Neural progenitor cell (in vitro differentiated cells): ENCODE results near the gene PHKA2. TPM values are rescaled to one million over a fixed set of nuclear protein-coding genes. Genes with fewer than 3 reads are reported as not detected.

ENCODE experiments used
- DNase-seq: peaks from one replicate; pipeline ENCODE4 v3.0.0-alpha.2; 2016; ENCODE audit warnings: low spot score
- H2AFZ ChIP-seq: fragments of 200-600 bp; sonication (generic); replicated peaks from 2 replicates; pipeline ENCODE4 v1.6.1; 2016; ENCODE audit warnings: antibody characterized with exemption
- H3F3A ChIP-seq: fragments of 200-600 bp; sonication (generic); 2 replicates; pipeline ENCODE4 v1.6.1; 2016; ENCODE audit warnings: antibody characterized with exemption, low read depth
- H3K27ac ChIP-seq: fragments of 200-600 bp; sonication (generic); 2 replicates; pipeline ENCODE4 v1.5.1; 2016; ENCODE audit warnings: mild to moderate bottlenecking
- H3K27me3 ChIP-seq: fragments of 200-600 bp; sonication (generic); 2 replicates; pipeline ENCODE4 v1.6.1; 2016; ENCODE audit warnings: mild to moderate bottlenecking, moderate library complexity
- H3K36me3 ChIP-seq: fragments of 200-600 bp; sonication (generic); 2 replicates; pipeline ENCODE4 v1.5.1; 2016
- H3K4me1 ChIP-seq: fragments of 200-600 bp; sonication (generic); 2 replicates; pipeline ENCODE4 v1.6.1; 2016; ENCODE audit warnings: mixed run types
- H3K4me2 ChIP-seq: fragments of 200-600 bp; sonication (generic); 2 replicates; pipeline ENCODE4 v1.6.1; 2016
- H3K4me3 ChIP-seq: fragments of 200-600 bp; sonication (generic); 2 replicates; pipeline ENCODE4 v1.5.1; 2016
- H3K79me2 ChIP-seq: fragments of 200-600 bp; sonication (generic); 2 replicates; pipeline ENCODE4 v1.6.1; 2016; ENCODE audit warnings: low read depth
- H3K9ac ChIP-seq: fragments of 200-600 bp; sonication (generic); 2 replicates; pipeline ENCODE4 v1.6.1; 2016
- H3K9me3 ChIP-seq: fragments of 200-600 bp; sonication (generic); 2 replicates; pipeline ENCODE4 v1.5.1; 2016; ENCODE audit warnings: low read depth
- H4K20me1 ChIP-seq: fragments of 200-600 bp; sonication (generic); 2 replicates; pipeline ENCODE4 v1.6.1; 2016; ENCODE audit warnings: low read depth
- H3K27ac Mint-ChIP-seq: 3 replicates; pipeline ENCODE4 v1.8.0; 2021; ENCODE audit warnings: mixed read lengths
- H3K27me3 Mint-ChIP-seq: 2 replicates; pipeline ENCODE4 v1.8.0; 2022; ENCODE audit warnings: low read depth, mild to moderate bottlenecking, inconsistent platforms, moderate library complexity, mixed read lengths; ENCODE audit not compliant: insufficient read depth
- H3K36me3 Mint-ChIP-seq: 3 replicates; pipeline ENCODE4 v1.8.0; 2021; ENCODE audit warnings: mixed read lengths
- H3K4me1 Mint-ChIP-seq: 3 replicates; pipeline ENCODE4 v1.8.0; 2021; ENCODE audit warnings: mixed read lengths
- H3K4me3 Mint-ChIP-seq: 3 replicates; pipeline ENCODE4 v1.8.0; 2021; ENCODE audit warnings: mild to moderate bottlenecking, moderate library complexity, mixed read lengths
- H3K9me3 Mint-ChIP-seq: 3 replicates; pipeline ENCODE4 v1.8.0; 2020; ENCODE audit warnings: mixed read lengths
- CTCF ChIP-seq: fragments of 200-600 bp; sonication (generic); IDR thresholded peaks from 2 replicates; pipeline ENCODE4 v1.5.1; 2017; ENCODE audit warnings: antibody characterized with exemption, mild to moderate bottlenecking
- EZH2 ChIP-seq: fragments of 200-600 bp; sonication (generic); IDR thresholded peaks from 2 replicates; pipeline ENCODE4 v1.6.1; 2017; ENCODE audit warnings: antibody characterized with exemption, mild to moderate bottlenecking, moderate library complexity
- EZH2phosphoT487 ChIP-seq: fragments of 200-600 bp; sonication (generic); IDR thresholded peaks from 2 replicates; pipeline ENCODE4 v1.6.1; 2017; ENCODE audit warnings: antibody characterized with exemption
- total RNA-seq: library from RNA; depleted of rRNA; stranded (reverse); fragments of >200 nt; gene quantifications from 2 replicates; pipeline ENCODE4 v1.2.3, GENCODE V29; 2015; ENCODE audit warnings: low replicate concordance

PHKA2 gene
- total RNA-seq, 1 donor from 2014 or later, result 18.2 TPM

GRCh38 chrX:18917831-18918230 is 66.1 kb downstream of the PHKA2 start:
- Mint-ChIP-seq H3K27ac (no peak overlapping the region), H3K9me3 (peaks cover 18% of the 10 kb centered on the region), H3K4me1 (no peaks in the 10 kb centered on the region), H3K36me3 (peaks cover 16% of the 10 kb centered on the region), H3K27me3 (no peaks in the 10 kb centered on the region), H3K4me3 (no peak overlapping the region)
- H3K4me2 ChIP-seq, result no peak overlapping the region
- TF ChIP-seq EZH2phosphoT487 (no peak), CTCF (no peak), EZH2 (no peak)
- H3K4me1 ChIP-seq, result no peaks in the 10 kb centered on the region
- no peaks in the 10 kb centered on the region for H3K9me3 ChIP-seq
- H4K20me1 ChIP-seq, result no peaks in the 10 kb centered on the region
- no peak overlapping the region for H3K9ac ChIP-seq
- H3K4me3 ChIP-seq, result no peak overlapping the region
- no peak for DNase-seq
- no peaks in the 10 kb centered on the region for H3K79me2 ChIP-seq
- no peaks in the 10 kb centered on the region for H3F3A ChIP-seq
- no peak overlapping the region for H3K27ac ChIP-seq
- H2AFZ ChIP-seq, result no peak overlapping the region
- no peaks in the 10 kb centered on the region for H3K27me3 ChIP-seq
- no peaks in the 10 kb centered on the region for H3K36me3 ChIP-seq

GRCh38 chrX:18906286-18906685 is 77.6 kb downstream of the PHKA2 start:
- Mint-ChIP-seq H3K4me3 (no peak overlapping the region), H3K9me3 (peaks cover 4% of the 10 kb centered on the region), H3K36me3 (peaks cover 5% of the 10 kb centered on the region), H3K4me1 (no peaks in the 10 kb centered on the region), H3K27me3 (peaks cover 2% of the 10 kb centered on the region), H3K27ac (no peak overlapping the region)
- Histone ChIP-seq H3K27me3 (no peaks in the 10 kb centered on the region), H3K36me3 (no peaks in the 10 kb centered on the region), H2AFZ (no peak overlapping the region), H3K9ac (no peak overlapping the region), H3K79me2 (no peaks in the 10 kb centered on the region), H3K4me1 (no peaks in the 10 kb centered on the region), H3K9me3 (no peaks in the 10 kb centered on the region), H3K4me2 (no peak overlapping the region), H3K4me3 (no peak overlapping the region), H3F3A (no peaks in the 10 kb centered on the region), H4K20me1 (no peaks in the 10 kb centered on the region), H3K27ac (no peak overlapping the region)
- TF ChIP-seq EZH2phosphoT487 (no peak), EZH2 (no peak), CTCF (no peak)
- DNase-seq, result no peak

GRCh38 chrX:18900401-18900976 is 83.4 kb downstream of the PHKA2 start:
- H3K4me1 ChIP-seq, result no peaks in the 10 kb centered on the region
- H3K27me3 Mint-ChIP-seq, result peaks cover 5% of the 10 kb centered on the region
- no peak overlapping the region for H3K27ac Mint-ChIP-seq
- H3K27ac ChIP-seq, result no peak overlapping the region
- no peaks in the 10 kb centered on the region for H3F3A ChIP-seq
- H2AFZ ChIP-seq, result no peak overlapping the region
- H3K4me3 Mint-ChIP-seq, result no peak overlapping the region
- H3K9me3 ChIP-seq, result no peaks in the 10 kb centered on the region
- TF ChIP-seq EZH2phosphoT487, result no peak
- TF ChIP-seq CTCF, result no peak
- TF ChIP-seq EZH2, result no peak
- no peaks in the 10 kb centered on the region for H3K36me3 ChIP-seq
- no peak overlapping the region for H3K4me2 ChIP-seq
- H4K20me1 ChIP-seq, result no peaks in the 10 kb centered on the region
- peaks cover 4% of the 10 kb centered on the region for H3K4me1 Mint-ChIP-seq
- H3K36me3 Mint-ChIP-seq, result peaks cover 3% of the 10 kb centered on the region
- H3K79me2 ChIP-seq, result no peaks in the 10 kb centered on the region
- H3K27me3 ChIP-seq, result no peaks in the 10 kb centered on the region
- no peak overlapping the region for H3K4me3 ChIP-seq
- no peak for DNase-seq
- peaks cover 10% of the 10 kb centered on the region for H3K9me3 Mint-ChIP-seq
- H3K9ac ChIP-seq, result no peak overlapping the region
